ENCODE results near the gene SCAMP4. TPM values are rescaled to one million over a fixed set of nuclear protein-coding genes. Genes with fewer than 3 reads are reported as not detected.
"Not testable (repeated sequence)": the region's sequence is repeated elsewhere in the genome, so short reads cannot be mapped to it uniquely, and the experiment has no call there.

SCAMP4 gene
- total RNA-seq, 2 donors from 2014 or later = 36.5 to 42.6 TPM

GRCh38 chr19:1882786-1883692 lies 22.2 kb upstream of the SCAMP4 start:
- no peak for DNase-seq
- H3K9me3 Mint-ChIP-seq = no peaks in the 10 kb centered on the region
- no peak for ATAC-seq (replicated peaks in 1 of 2)
- peaks cover 5 to 15% of the 10 kb centered on the region in 2 donors for H3K36me3 Mint-ChIP-seq (ENCODE audit: insufficient read depth in 2 of 2)
- H3K4me3 Mint-ChIP-seq = peak overlapping the region; percentile 96 to 99
- peaks cover 33% of the 10 kb centered on the region for H3K4me1 Mint-ChIP-seq (ENCODE audit: low read depth)
- H3K27me3 Mint-ChIP-seq (ENCODE audit: low read depth) = no peaks in the 10 kb centered on the region
- H3K27ac Mint-ChIP-seq = peak overlapping the region; percentile 90

GRCh38 chr19:1883784-1884183 lies 21.4 kb upstream of the SCAMP4 start:
- DNase-seq = no peak
- peak in 1 of 2 donors; percentile 24 for ATAC-seq (replicated peaks in 1 of 2)

GRCh38 chr19:1884291-1884718 lies 20.9 kb upstream of the SCAMP4 start:
- Mint-ChIP-seq H3K4me3 (peak overlapping the region; percentile 96 to 99), H3K27me3 (ENCODE audit: low read depth) (no peaks in the 10 kb centered on the region), H3K9me3 (no peaks in the 10 kb centered on the region), H3K4me1 (ENCODE audit: low read depth) (peaks cover 33% of the 10 kb centered on the region), H3K36me3 (ENCODE audit: insufficient read depth in 2 of 2) (peaks cover 5 to 15% of the 10 kb centered on the region in 2 donors), H3K27ac (peak overlapping the region; percentile 90)
- peak; percentile 40 to 43 for DNase-seq
- ATAC-seq (replicated peaks in 1 of 2) = peak; percentile 6 to 17

More at GRCh38 chr19:1883784-1884183, 21.4 kb upstream of the SCAMP4 start:
- H3K4me1 Mint-ChIP-seq (ENCODE audit: low read depth) = peaks cover 33% of the 10 kb centered on the region
- H3K27ac Mint-ChIP-seq = peak overlapping the region; percentile 90
- no peaks in the 10 kb centered on the region for H3K9me3 Mint-ChIP-seq
- H3K4me3 Mint-ChIP-seq = peak overlapping the region; percentile 96 to 99
- H3K36me3 Mint-ChIP-seq (ENCODE audit: insufficient read depth in 2 of 2) = peaks cover 5 to 15% of the 10 kb centered on the region in 2 donors
- no peaks in the 10 kb centered on the region for H3K27me3 Mint-ChIP-seq (ENCODE audit: low read depth)

- ATAC-seq (replicated peaks in 1 of 2) (peak in 1 of 2 donors; percentile 7), DNase-seq (no peak)
- Mint-ChIP-seq H3K27ac (peak overlapping the region; percentile 90), H3K9me3 (no peaks in the 10 kb centered on the region), H3K27me3 (ENCODE audit: low read depth) (no peaks in the 10 kb centered on the region), H3K4me1 (ENCODE audit: low read depth) (peaks cover 33% of the 10 kb centered on the region), H3K4me3 (peak overlapping the region; percentile 96 to 99), H3K36me3 (ENCODE audit: insufficient read depth in 2 of 2) (peaks cover 5 to 15% of the 10 kb centered on the region in 2 donors)
Observed at GRCh38 chr19:1884719-1885334, 20.4 kb upstream of the SCAMP4 start.

- peak within 1 kb of the TSS; percentile 90 for H3K27ac Mint-ChIP-seq
Observed at GRCh38 chr19:1885398-1886119, 19.6 kb upstream of the SCAMP4 start, which contains the start of gene ABHD17A. TSS of gene ABHD17A (minus strand) at chr19:1885496. CDS start at chr19:1881566, 3,930 bp downstream.

GRCh38 chr19:1886360-1886759 lies 18.8 kb upstream of the SCAMP4 start:
- not testable (repeated sequence) for DNase-seq; H3K27me3 Mint-ChIP-seq (ENCODE audit: low read depth); ATAC-seq (replicated peaks in 1 of 2); H3K27ac Mint-ChIP-seq; H3K9me3 Mint-ChIP-seq; H3K4me3 Mint-ChIP-seq
- Mint-ChIP-seq H3K4me1 (ENCODE audit: low read depth) (peaks cover 33% of the 10 kb centered on the region), H3K36me3 (ENCODE audit: insufficient read depth in 2 of 2) (peaks cover 5 to 15% of the 10 kb centered on the region in 2 donors)

More at GRCh38 chr19:1885398-1886119, 19.6 kb upstream of the SCAMP4 start, which contains the start of gene ABHD17A:
- H3K9me3 Mint-ChIP-seq; H3K27me3 Mint-ChIP-seq (ENCODE audit: low read depth): not testable (repeated sequence)
- Mint-ChIP-seq H3K4me1 (ENCODE audit: low read depth) (peaks cover 33% of the 10 kb centered on the region), H3K36me3 (ENCODE audit: insufficient read depth in 2 of 2) (peaks cover 5 to 15% of the 10 kb centered on the region in 2 donors), H3K4me3 (peak within 1 kb of the TSS; percentile 96 to 99)
- DNase-seq (peak; percentile 94 to 96), ATAC-seq (replicated peaks in 1 of 2) (peak; percentile 88 to 89)

GRCh38 chr19:1888385-1888784 lies 16.8 kb upstream of the SCAMP4 start:
- H3K36me3 Mint-ChIP-seq (ENCODE audit: insufficient read depth in 2 of 2) = peaks cover 5 to 11% of the 10 kb centered on the region in 2 donors
- H3K9me3 Mint-ChIP-seq = no peaks in the 10 kb centered on the region
- H3K4me3 Mint-ChIP-seq = no peak overlapping the region
- no peaks in the 10 kb centered on the region for H3K27me3 Mint-ChIP-seq (ENCODE audit: low read depth)
- ATAC-seq (replicated peaks in 1 of 2) (no peak), DNase-seq (no peak)
- H3K27ac Mint-ChIP-seq = no peak overlapping the region
- peaks cover 18% of the 10 kb centered on the region for H3K4me1 Mint-ChIP-seq (ENCODE audit: low read depth)

- Mint-ChIP-seq H3K9me3 (no peaks in the 10 kb centered on the region), H3K27ac (no peak overlapping the region), H3K27me3 (ENCODE audit: low read depth) (no peaks in the 10 kb centered on the region), H3K4me1 (ENCODE audit: low read depth) (peaks cover 20% of the 10 kb centered on the region), H3K36me3 (ENCODE audit: insufficient read depth in 2 of 2) (no peaks in the 10 kb centered on the region), H3K4me3 (no peak overlapping the region)
- DNase-seq (no peak), ATAC-seq (replicated peaks in 1 of 2) (no peak)
Observed at GRCh38 chr19:1889907-1890306, 15.3 kb upstream of the SCAMP4 start.

- DNase-seq (no peak), ATAC-seq (replicated peaks in 1 of 2) (no peak)
- Mint-ChIP-seq H3K4me3 (peak overlapping the region; percentile 9 to 64), H3K9me3 (no peaks in the 10 kb centered on the region), H3K27ac (no peak overlapping the region), H3K27me3 (ENCODE audit: low read depth) (no peaks in the 10 kb centered on the region), H3K36me3 (ENCODE audit: insufficient read depth in 2 of 2) (no peaks in the 10 kb centered on the region), H3K4me1 (ENCODE audit: low read depth) (peaks cover 47% of the 10 kb centered on the region)
Observed at GRCh38 chr19:1893791-1894190, 11.4 kb upstream of the SCAMP4 start.

- H3K4me3 Mint-ChIP-seq = peak overlapping the region; percentile 92 to 94
Observed at GRCh38 chr19:1896508-1896907, 8.7 kb upstream of the SCAMP4 start.

GRCh38 chr19:1901940-1902404 lies 3.2 kb upstream of the SCAMP4 start:
- Mint-ChIP-seq H3K27me3 (ENCODE audit: low read depth) (no peaks in the 10 kb centered on the region), H3K36me3 (ENCODE audit: insufficient read depth in 2 of 2) (no peaks in the 10 kb centered on the region), H3K4me3 (no peak overlapping the region), H3K4me1 (ENCODE audit: low read depth) (peaks cover 43% of the 10 kb centered on the region), H3K9me3 (no peaks in the 10 kb centered on the region), H3K27ac (no peak overlapping the region)
- no peak for DNase-seq
- ATAC-seq (replicated peaks in 1 of 2) = no peak

More at GRCh38 chr19:1896508-1896907, 8.7 kb upstream of the SCAMP4 start:
- H3K27ac Mint-ChIP-seq = peak overlapping the region; percentile 68
- ATAC-seq (replicated peaks in 1 of 2) = no peak
- H3K27me3 Mint-ChIP-seq (ENCODE audit: low read depth) = no peaks in the 10 kb centered on the region
- H3K9me3 Mint-ChIP-seq = no peaks in the 10 kb centered on the region
- no peaks in the 10 kb centered on the region for H3K36me3 Mint-ChIP-seq (ENCODE audit: insufficient read depth in 2 of 2)
- peaks cover 47% of the 10 kb centered on the region for H3K4me1 Mint-ChIP-seq (ENCODE audit: low read depth)
- no peak for DNase-seq

GRCh38 chr19:1902923-1903322 lies 2.3 kb upstream of the SCAMP4 start:
- ATAC-seq (replicated peaks in 1 of 2) = no peak
- H3K4me1 Mint-ChIP-seq (ENCODE audit: low read depth) = peaks cover 37% of the 10 kb centered on the region
- H3K4me3 Mint-ChIP-seq = peak overlapping the region; percentile 32 to 65
- DNase-seq = no peak
- H3K9me3 Mint-ChIP-seq = no peaks in the 10 kb centered on the region
- H3K27me3 Mint-ChIP-seq (ENCODE audit: low read depth) = no peaks in the 10 kb centered on the region
- no peak overlapping the region for H3K27ac Mint-ChIP-seq
- no peaks in the 10 kb centered on the region for H3K36me3 Mint-ChIP-seq (ENCODE audit: insufficient read depth in 2 of 2)

All from activated T-cell treated with anti-CD3 and anti-CD28 coated beads, Interleukin-2, amount 50 U/mL, for 72 hours (primary cell).